GM12874 (cell line): ENCODE data around the gene WHRN.

Source experiments
- CTCF ChIP-seq: IDR thresholded peaks from 2 replicates; pipeline ENCODE4 v1.5.1; 2011; ENCODE audit warnings: low read depth, mild to moderate bottlenecking, control low read depth, low read length, moderate library complexity; ENCODE audit not compliant: insufficient read depth

WHRN gene

GRCh38 chr9:114412048-114412683, 93.1 kb downstream of the WHRN start:
- TF ChIP-seq CTCF = no peak

GRCh38 chr9:114411452-114411851, 93.8 kb downstream of the WHRN start:
- TF ChIP-seq CTCF = no peak

GRCh38 chr9:114410910-114411309, 94.4 kb downstream of the WHRN start:
- TF ChIP-seq CTCF = no peak

- no peak for TF ChIP-seq CTCF
Observed at GRCh38 chr9:114409842-114410241, 95.4 kb downstream of the WHRN start.

- TF ChIP-seq CTCF = no peak
Observed at GRCh38 chr9:114409103-114409780, 96.0 kb downstream of the WHRN start.

- TF ChIP-seq CTCF = no peak
Observed at GRCh38 chr9:114408645-114409044, 96.6 kb downstream of the WHRN start.

- TF ChIP-seq CTCF = no peak
Observed at GRCh38 chr9:114407889-114408288, 97.4 kb downstream of the WHRN start.
